ENCODE measurements around the gene NTN1. TPM values are rescaled to one million over a fixed set of nuclear protein-coding genes. Genes with fewer than 3 reads are reported as not detected.

NTN1 gene
- total RNA-seq, 3 donors from 2014 or later = 2.2 to 3.7 (median 3.3) TPM

- intact Hi-C loops (cut with DNase I; ENCODE audit: low total_unique reads) = loop anchor here (5.0 kb wide), 1 partner anchor 998 kb away; no protein-coding TSS in a partner anchor
- TF ChIP-seq CTCF (IDR thresholded peaks at IDR 0.05) (no peak), POLR2A (IDR thresholded peaks at IDR 0.05) (no peak), POLR2AphosphoS5 (IDR thresholded peaks at IDR 0.05) (no peak)
- H3K4me3 ChIP-seq = no peak overlapping the region
- H3K36me3 ChIP-seq = no peaks in the 10 kb centered on the region
- H3K27me3 ChIP-seq = no peaks in the 10 kb centered on the region
- DNase-seq (ENCODE audit: low spot score in 2 of 2) = no peak
- H3K9me3 ChIP-seq = no peaks in the 10 kb centered on the region
- no peaks in the 10 kb centered on the region for H3K4me1 ChIP-seq
- no peak overlapping the region for H3K27ac ChIP-seq
Measured at GRCh38 chr17:9209347-9209746, 188.0 kb downstream of the NTN1 start.

DNA sequence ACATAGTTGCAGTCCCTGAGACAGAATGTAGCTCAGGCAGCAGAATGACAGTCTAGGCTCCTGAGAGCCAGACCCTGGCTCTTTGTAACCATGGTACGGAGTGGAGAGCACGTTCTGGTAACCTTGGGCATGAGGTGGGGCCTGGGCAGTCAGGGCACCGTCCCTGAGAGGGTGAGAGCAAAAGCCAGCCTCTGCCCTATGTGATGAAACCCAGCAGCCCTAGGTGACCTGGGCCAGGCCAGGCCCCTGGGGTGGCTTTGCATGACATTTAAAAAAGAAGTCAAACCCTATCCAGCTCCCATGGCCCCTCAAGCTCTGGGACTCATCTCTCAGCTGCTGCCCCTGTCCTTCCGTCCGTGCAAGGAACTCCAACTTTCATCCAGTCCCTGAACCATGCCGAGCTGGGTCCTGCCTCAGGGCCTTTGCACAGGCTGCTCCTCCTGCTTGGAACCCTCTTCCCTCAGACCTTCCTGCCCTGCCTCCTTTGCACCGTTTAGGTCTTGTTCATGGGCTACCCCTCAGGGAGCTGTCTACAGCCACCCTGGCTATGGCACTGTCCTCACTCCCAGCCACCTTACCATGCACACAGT, 188.6 kb downstream of the NTN1 start:
- no peak for TF ChIP-seq POLR2AphosphoS5 (IDR thresholded peaks at IDR 0.05)
- no peak for TF ChIP-seq CTCF (IDR thresholded peaks at IDR 0.05)
- no peak for TF ChIP-seq POLR2A (IDR thresholded peaks at IDR 0.05)
- Histone ChIP-seq H3K4me3 (no peak overlapping the region), H3K27me3 (no peaks in the 10 kb centered on the region), H3K27ac (no peak overlapping the region), H3K9me3 (no peaks in the 10 kb centered on the region), H3K4me1 (no peaks in the 10 kb centered on the region), H3K36me3 (no peaks in the 10 kb centered on the region)
- no peak for DNase-seq (ENCODE audit: low spot score in 2 of 2)
- intact Hi-C loops (cut with DNase I; ENCODE audit: low total_unique reads) = loop anchor here (5.0 kb wide), 1 partner anchor 997 kb away; no protein-coding TSS in a partner anchor

- intact Hi-C loops (cut with DNase I; ENCODE audit: low total_unique reads) = no loop called here
- Histone ChIP-seq H3K27me3 (no peaks in the 10 kb centered on the region), H3K4me1 (no peaks in the 10 kb centered on the region), H3K36me3 (no peaks in the 10 kb centered on the region), H3K9me3 (peaks cover 0 to 10% of the 10 kb centered on the region in 2 donors), H3K27ac (no peak overlapping the region), H3K4me3 (no peak overlapping the region)
- peak in 1 of 2 donors; percentile 68 for DNase-seq (ENCODE audit: low spot score in 2 of 2)
- TF ChIP-seq POLR2AphosphoS5 (IDR thresholded peaks at IDR 0.05) (no peak), POLR2A (IDR thresholded peaks at IDR 0.05) (no peak), CTCF (IDR thresholded peaks at IDR 0.05) (no peak)
Measured at GRCh38 chr17:9211133-9211765, 189.9 kb downstream of the NTN1 start.

GRCh38 chr17:9212376-9213302, 191.3 kb downstream of the NTN1 start:
- TF ChIP-seq POLR2A (IDR thresholded peaks at IDR 0.05) = no peak
- no peak for TF ChIP-seq CTCF (IDR thresholded peaks at IDR 0.05)
- TF ChIP-seq POLR2AphosphoS5 (IDR thresholded peaks at IDR 0.05) = no peak
- Histone ChIP-seq H3K27me3 (no peaks in the 10 kb centered on the region), H3K36me3 (no peaks in the 10 kb centered on the region), H3K4me3 (no peak overlapping the region), H3K27ac (no peak overlapping the region), H3K9me3 (peaks cover 0 to 14% of the 10 kb centered on the region in 2 donors), H3K4me1 (no peaks in the 10 kb centered on the region)
- intact Hi-C loops (cut with DNase I; ENCODE audit: low total_unique reads) = no loop called here
- DNase-seq (ENCODE audit: low spot score in 2 of 2) = no peak

Measured in breast epithelium (tissue), 4 donors.